K562 (cell line): ENCODE measurements around the gene HMGN1. TPM values are rescaled to one million over a fixed set of nuclear protein-coding genes. Genes with fewer than 3 reads are reported as not detected.

Experiments
- CCNT2 ChIP-seq: IDR thresholded peaks from 2 replicates; pipeline ENCODE4 v1.6.1; 2011; ENCODE audit warnings: borderline replicate concordance, low read depth, mild to moderate bottlenecking, moderate library complexity, mixed read lengths, low read length; ENCODE audit not compliant: insufficient read length; ENCODE audit errors: extremely low read depth
- CHCHD3 ChIP-seq: fragments of 250-450 bp; sonication (Bioruptor Pico); IDR thresholded peaks from 2 replicates; pipeline ENCODE4 v2.1.2; 2022; ENCODE audit warnings: mild to moderate bottlenecking
- E2F1 ChIP-seq: sonication (generic); formaldehyde crosslinking; IDR thresholded peaks from 2 replicates; pipeline ENCODE4 v1.8.1; 2023; ENCODE audit warnings: mild to moderate bottlenecking, missing genetic modification reagents, moderate library complexity
- HCFC1 ChIP-seq: IDR thresholded peaks from 2 replicates; pipeline ENCODE4 v1.6.1; 2012; ENCODE audit warnings: low read depth, low read length, improper control_type of control experiment
- HOXB6 ChIP-seq: fragments of 250-450 bp; sonication (Bioruptor Pico); IDR thresholded peaks from 2 replicates; pipeline ENCODE4 v1.5.1; 2022; ENCODE audit warnings: mild to moderate bottlenecking, borderline replicate concordance
- JUN ChIP-seq, 2 experiments: sonication (generic) in 1 of 2; formaldehyde crosslinking in 1 of 2; IDR thresholded peaks; 2 replicates each; pipeline versions ENCODE4 v1.6.1 to v1.8.0; 2012 to 2022; ENCODE audit warnings: borderline replicate concordance in 2 of 2, mild to moderate bottlenecking in 2 of 2, improper control_type of control experiment in 1 of 2, low read depth in 1 of 2, low read length in 1 of 2, missing genetic modification reagents in 1 of 2
- MEF2D ChIP-seq: conservative IDR thresholded peaks from 2 replicates; pipeline ENCODE4 v1.6.1; 2016; ENCODE audit warnings: low read depth, missing genetic modification characterization, missing compliant biosample characterization
- RBFOX2 ChIP-seq: fragments of 200-400 bp; formaldehyde crosslinking; IDR thresholded peaks from 2 replicates; pipeline ENCODE4 v1.6.1; 2017; ENCODE audit warnings: low read depth, mild to moderate bottlenecking, low read length, moderate library complexity
- RBM25 ChIP-seq: fragments of 200-400 bp; formaldehyde crosslinking; IDR thresholded peaks from 2 replicates; pipeline ENCODE4 v1.6.1; 2018; ENCODE audit warnings: low read length, low read depth, moderate library complexity; ENCODE audit not compliant: severe bottlenecking
- RCOR1 ChIP-seq, 2 experiments: IDR thresholded peaks; 2 replicates each; pipeline ENCODE4 v1.6.1; 2012; ENCODE audit warnings: low read depth in 2 of 2, low read length in 2 of 2, borderline replicate concordance in 1 of 2, improper control_type of control experiment in 1 of 2
- RNF2 ChIP-seq: sonication (generic); IDR thresholded peaks from 2 replicates; pipeline ENCODE4 v1.6.1; 2016
- TFAP4 ChIP-seq: sonication (generic); formaldehyde crosslinking; IDR thresholded peaks from 2 replicates; pipeline ENCODE4 v1.8.0; 2022; ENCODE audit warnings: missing genetic modification reagents, mild to moderate bottlenecking, moderate library complexity, borderline replicate concordance
- ZNF197 ChIP-seq: fragments of 200-800 bp; sonication (Bioruptor generic); IDR thresholded peaks from 2 replicates; pipeline ENCODE4 v1.6.1; 2016; ENCODE audit warnings: low read depth, missing genetic modification characterization, missing compliant biosample characterization
- ZNF41 ChIP-seq: fragments of 250-450 bp; sonication (Bioruptor Pico); conservative IDR thresholded peaks from 2 replicates; pipeline ENCODE4 v1.4.0; 2020; ENCODE audit warnings: mild to moderate bottlenecking
- polyA plus RNA-seq, 8 experiments: library from polyadenylated mRNA; depleted of rRNA in 4 of 8; stranded (reverse) in 5 of 8; unstranded in 3 of 8; fragments of >200 nt; fragmentation: Nextera tagmentation in 2 of 8; fragmentation: Illumina TruSeq in 1 of 8; extraction: Ambion mirVana in 2 of 8; extraction: Trizol in 1 of 8; gene quantifications; 2 replicates each; pipeline versions ENCODE4 v1.2.1 to v1.2.3, GENCODE V29; 2011 to 2014; ENCODE audit warnings: inconsistent platforms in 1 of 8, missing spikeins in 1 of 8
- total RNA-seq, 7 experiments: library from RNA; depleted of rRNA in 6 of 7; stranded (reverse); fragments of >200 nt in 6 of 7; fragmentation: Illumina TruSeq in 2 of 7; extraction: Trizol in 2 of 7; gene quantifications; 2 replicates each; pipeline versions ENCODE4 v1.2.1 to v1.2.3, GENCODE V29; 2011 to 2021; ENCODE audit warnings: low replicate concordance in 1 of 7
- TF ChIP-seq, protein P1 (sequence below): fragments of 450-650 bp; IDR thresholded peaks from 2 replicates; pipeline ENCODE4 v1.6.1; 2016; ENCODE audit warnings: mild to moderate bottlenecking
- TF ChIP-seq, protein P2 (sequence below): fragments of 200-800 bp; sonication (Bioruptor generic); IDR thresholded peaks from 2 replicates; pipeline ENCODE4 v1.6.1; 2017; ENCODE audit warnings: missing genetic modification characterization, missing compliant biosample characterization
- TF ChIP-seq, protein P3 (sequence below): sonication (generic); formaldehyde crosslinking; IDR thresholded peaks from 2 replicates; pipeline ENCODE4 v1.9.0; 2022; ENCODE audit warnings: mild to moderate bottlenecking, missing genetic modification reagents
- TF ChIP-seq, protein P4 (sequence below): sonication (generic); formaldehyde crosslinking; IDR thresholded peaks from 2 replicates; pipeline ENCODE4 v1.9.0; 2022; ENCODE audit warnings: mild to moderate bottlenecking, missing genetic modification reagents

Gene HMGN1
- total and polyA plus RNA-seq, 9 of the 15 experiments (the other 6 are each of a cell fraction or from before 2014, with no cell fraction given): 124 to 626 (median 498) TPM

GRCh38 chr21:39379986-39380891, 31.4 kb upstream of the HMGN1 start (continued):
- TF ChIP-seq HOXB6 (CRISPR knock-in tag): no peak
- no peak for TF ChIP-seq MEF2D (tag)
- peak; percentile 90 for TF ChIP-seq RBFOX2
- TF ChIP-seq, protein P1, sequence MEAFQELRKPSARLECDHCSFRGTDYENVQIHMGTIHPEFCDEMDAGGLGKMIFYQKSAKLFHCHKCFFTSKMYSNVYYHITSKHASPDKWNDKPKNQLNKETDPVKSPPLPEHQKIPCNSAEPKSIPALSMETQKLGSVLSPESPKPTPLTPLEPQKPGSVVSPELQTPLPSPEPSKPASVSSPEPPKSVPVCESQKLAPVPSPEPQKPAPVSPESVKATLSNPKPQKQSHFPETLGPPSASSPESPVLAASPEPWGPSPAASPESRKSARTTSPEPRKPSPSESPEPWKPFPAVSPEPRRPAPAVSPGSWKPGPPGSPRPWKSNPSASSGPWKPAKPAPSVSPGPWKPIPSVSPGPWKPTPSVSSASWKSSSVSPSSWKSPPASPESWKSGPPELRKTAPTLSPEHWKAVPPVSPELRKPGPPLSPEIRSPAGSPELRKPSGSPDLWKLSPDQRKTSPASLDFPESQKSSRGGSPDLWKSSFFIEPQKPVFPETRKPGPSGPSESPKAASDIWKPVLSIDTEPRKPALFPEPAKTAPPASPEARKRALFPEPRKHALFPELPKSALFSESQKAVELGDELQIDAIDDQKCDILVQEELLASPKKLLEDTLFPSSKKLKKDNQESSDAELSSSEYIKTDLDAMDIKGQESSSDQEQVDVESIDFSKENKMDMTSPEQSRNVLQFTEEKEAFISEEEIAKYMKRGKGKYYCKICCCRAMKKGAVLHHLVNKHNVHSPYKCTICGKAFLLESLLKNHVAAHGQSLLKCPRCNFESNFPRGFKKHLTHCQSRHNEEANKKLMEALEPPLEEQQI: no peak
- TF ChIP-seq ZNF197 (CRISPR knock-in tag): no peak
- TF ChIP-seq JUN (IDR thresholded peaks at IDR 0.05; ENCODE audit: borderline replicate concordance, low read depth, low read length): no peak; the same call in none of the 2 replicates
- TF ChIP-seq JUN (CRISPR knock-in tag; IDR thresholded peaks at IDR 0.05; ENCODE audit: borderline replicate concordance): no peak; the same call in 1 of the 2 replicates
- TF ChIP-seq, protein P2, sequence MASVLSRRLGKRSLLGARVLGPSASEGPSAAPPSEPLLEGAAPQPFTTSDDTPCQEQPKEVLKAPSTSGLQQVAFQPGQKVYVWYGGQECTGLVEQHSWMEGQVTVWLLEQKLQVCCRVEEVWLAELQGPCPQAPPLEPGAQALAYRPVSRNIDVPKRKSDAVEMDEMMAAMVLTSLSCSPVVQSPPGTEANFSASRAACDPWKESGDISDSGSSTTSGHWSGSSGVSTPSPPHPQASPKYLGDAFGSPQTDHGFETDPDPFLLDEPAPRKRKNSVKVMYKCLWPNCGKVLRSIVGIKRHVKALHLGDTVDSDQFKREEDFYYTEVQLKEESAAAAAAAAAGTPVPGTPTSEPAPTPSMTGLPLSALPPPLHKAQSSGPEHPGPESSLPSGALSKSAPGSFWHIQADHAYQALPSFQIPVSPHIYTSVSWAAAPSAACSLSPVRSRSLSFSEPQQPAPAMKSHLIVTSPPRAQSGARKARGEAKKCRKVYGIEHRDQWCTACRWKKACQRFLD (CRISPR knock-in tag): peak; percentile 33; the same call in 1 of the 2 replicates
- peak; percentile 95 for TF ChIP-seq CCNT2
- TF ChIP-seq CHCHD3 (CRISPR knock-in tag): no peak
- TF ChIP-seq, protein P3, sequence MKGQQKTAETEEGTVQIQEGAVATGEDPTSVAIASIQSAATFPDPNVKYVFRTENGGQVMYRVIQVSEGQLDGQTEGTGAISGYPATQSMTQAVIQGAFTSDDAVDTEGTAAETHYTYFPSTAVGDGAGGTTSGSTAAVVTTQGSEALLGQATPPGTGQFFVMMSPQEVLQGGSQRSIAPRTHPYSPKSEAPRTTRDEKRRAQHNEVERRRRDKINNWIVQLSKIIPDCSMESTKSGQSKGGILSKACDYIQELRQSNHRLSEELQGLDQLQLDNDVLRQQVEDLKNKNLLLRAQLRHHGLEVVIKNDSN (CRISPR knock-in tag): no peak
- TF ChIP-seq E2F1 (CRISPR knock-in tag): no peak
- TF ChIP-seq RBM25: no peak
- peak; percentile 38; the same call in 1 of the 2 replicates for TF ChIP-seq TFAP4 (CRISPR knock-in tag)
- TF ChIP-seq RCOR1 (IDR thresholded peaks at IDR 0.05; ENCODE audit: borderline replicate concordance in 1 of 2, low read depth in 2 of 2, low read length in 2 of 2): peak in 1 of 2 experiments; percentile 89; a peak in 2 of 4 replicates
- TF ChIP-seq, protein P4, sequence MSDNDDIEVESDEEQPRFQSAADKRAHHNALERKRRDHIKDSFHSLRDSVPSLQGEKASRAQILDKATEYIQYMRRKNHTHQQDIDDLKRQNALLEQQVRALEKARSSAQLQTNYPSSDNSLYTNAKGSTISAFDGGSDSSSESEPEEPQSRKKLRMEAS (CRISPR knock-in tag): peak; percentile 35; the same call in 1 of the 2 replicates
- peak; percentile 67 for TF ChIP-seq HCFC1
- TF ChIP-seq ZNF41 (CRISPR knock-in tag): no peak
- peak; percentile 42; the same call in 1 of the 2 replicates for TF ChIP-seq RNF2
